Choroid plexus epithelial cell (primary cell): ENCODE data around the gene GARNL3.

Experiments
- DNase-seq: peaks from one replicate; pipeline ENCODE4 v3.0.0-alpha.2; 2010; ENCODE audit warnings: low read depth
- H3K4me3 ChIP-seq: 2 replicates; pipeline ENCODE4 v1.5.1; 2011; ENCODE audit warnings: low read depth, mild to moderate bottlenecking, control low read depth, low read length, moderate library complexity
- TF ChIP-seq, protein P1 (sequence below): conservative IDR thresholded peaks from 2 replicates; pipeline ENCODE4 v1.5.1; 2011; ENCODE audit warnings: low read depth, mild to moderate bottlenecking, control low read depth, inconsistent platforms, low read length, moderate library complexity

The GARNL3 gene

DNA sequence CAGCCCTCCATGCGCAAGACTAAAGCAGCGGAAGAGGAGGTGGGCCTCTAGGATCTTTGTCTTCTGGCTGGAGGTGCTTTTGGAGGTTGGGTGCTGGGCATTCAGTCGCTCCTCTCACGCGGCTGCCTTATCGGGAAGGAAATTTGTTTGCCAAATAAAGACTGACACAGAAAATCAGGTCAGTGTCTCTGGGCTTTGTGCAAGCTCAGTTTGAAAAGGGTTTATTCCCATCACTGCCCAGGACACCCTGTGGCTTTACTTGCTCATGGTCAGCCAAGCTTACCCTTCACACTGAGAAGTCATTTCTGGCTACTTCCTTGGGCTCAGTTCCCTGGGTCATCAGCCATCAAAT, 142.9 kb downstream of the GARNL3 start:
- no peak overlapping the region for H3K4me3 ChIP-seq
- no peak for DNase-seq
- TF ChIP-seq, protein P1, sequence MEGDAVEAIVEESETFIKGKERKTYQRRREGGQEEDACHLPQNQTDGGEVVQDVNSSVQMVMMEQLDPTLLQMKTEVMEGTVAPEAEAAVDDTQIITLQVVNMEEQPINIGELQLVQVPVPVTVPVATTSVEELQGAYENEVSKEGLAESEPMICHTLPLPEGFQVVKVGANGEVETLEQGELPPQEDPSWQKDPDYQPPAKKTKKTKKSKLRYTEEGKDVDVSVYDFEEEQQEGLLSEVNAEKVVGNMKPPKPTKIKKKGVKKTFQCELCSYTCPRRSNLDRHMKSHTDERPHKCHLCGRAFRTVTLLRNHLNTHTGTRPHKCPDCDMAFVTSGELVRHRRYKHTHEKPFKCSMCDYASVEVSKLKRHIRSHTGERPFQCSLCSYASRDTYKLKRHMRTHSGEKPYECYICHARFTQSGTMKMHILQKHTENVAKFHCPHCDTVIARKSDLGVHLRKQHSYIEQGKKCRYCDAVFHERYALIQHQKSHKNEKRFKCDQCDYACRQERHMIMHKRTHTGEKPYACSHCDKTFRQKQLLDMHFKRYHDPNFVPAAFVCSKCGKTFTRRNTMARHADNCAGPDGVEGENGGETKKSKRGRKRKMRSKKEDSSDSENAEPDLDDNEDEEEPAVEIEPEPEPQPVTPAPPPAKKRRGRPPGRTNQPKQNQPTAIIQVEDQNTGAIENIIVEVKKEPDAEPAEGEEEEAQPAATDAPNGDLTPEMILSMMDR = no peak

DNA sequence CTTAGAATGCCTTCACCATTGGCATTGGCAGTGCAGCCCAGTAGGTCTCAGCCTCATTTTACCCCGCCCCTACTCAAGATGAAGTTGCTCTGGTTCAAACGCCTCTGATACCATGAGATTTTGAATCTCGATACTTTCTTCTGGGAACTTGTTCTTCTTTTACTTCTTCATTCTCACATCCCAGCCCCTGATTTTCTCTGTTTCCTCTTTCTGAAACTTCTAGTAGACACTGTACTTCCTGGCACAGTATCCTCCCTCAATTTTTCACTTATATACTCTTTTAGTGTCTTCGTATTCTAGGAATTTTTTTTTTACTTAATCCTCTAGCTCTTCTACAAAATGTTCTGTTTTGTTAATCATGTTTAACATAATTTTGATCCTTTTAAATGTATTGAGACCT, 146.5 kb downstream of the GARNL3 start:
- H3K4me3 ChIP-seq = no peak overlapping the region
- no peak for DNase-seq
- TF ChIP-seq, protein P1 = no peak

DNA sequence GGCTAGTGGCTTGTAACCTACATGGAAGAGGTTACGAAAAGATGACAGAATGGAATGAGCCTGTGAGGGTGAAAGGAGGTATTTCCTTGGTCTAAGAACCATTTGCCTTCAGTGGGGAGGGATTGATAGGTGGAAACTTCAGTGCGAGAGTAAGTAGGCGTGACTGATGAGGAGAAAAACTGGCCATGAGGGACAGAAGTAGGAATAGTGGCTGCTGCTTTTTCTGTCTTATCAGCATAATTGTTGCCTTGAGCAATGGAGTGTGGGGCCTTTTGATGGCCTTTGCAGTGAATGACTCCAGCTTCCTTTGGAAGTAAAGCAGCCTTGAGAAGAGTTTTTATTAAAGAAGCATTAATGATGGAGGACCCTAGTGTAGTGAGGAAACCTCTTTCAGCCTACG, 150.6 kb downstream of the GARNL3 start:
- TF ChIP-seq, protein P1 = no peak
- DNase-seq = no peak
- no peak overlapping the region for H3K4me3 ChIP-seq

DNA sequence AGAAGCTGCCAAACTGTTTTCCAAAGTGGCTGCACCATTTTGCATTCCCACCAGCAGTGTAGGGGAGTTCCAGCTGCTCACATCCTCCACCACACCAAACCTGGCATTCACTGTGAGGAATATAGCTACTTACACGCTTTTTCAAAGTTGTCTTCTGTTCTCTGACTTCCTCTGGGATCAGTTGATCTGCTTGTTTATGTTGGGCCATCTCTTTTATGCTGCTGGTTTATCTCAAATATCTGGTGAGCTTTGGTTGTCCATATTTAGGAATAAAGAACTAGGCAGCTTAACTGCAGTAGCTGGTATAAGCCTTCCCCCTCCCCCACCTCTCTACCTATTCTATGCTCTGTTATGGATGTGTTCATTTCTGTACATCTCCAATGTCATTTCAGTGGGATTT, 151.1 kb downstream of the GARNL3 start:
- TF ChIP-seq, protein P1 = no peak
- no peak for DNase-seq
- H3K4me3 ChIP-seq = no peak overlapping the region

DNA sequence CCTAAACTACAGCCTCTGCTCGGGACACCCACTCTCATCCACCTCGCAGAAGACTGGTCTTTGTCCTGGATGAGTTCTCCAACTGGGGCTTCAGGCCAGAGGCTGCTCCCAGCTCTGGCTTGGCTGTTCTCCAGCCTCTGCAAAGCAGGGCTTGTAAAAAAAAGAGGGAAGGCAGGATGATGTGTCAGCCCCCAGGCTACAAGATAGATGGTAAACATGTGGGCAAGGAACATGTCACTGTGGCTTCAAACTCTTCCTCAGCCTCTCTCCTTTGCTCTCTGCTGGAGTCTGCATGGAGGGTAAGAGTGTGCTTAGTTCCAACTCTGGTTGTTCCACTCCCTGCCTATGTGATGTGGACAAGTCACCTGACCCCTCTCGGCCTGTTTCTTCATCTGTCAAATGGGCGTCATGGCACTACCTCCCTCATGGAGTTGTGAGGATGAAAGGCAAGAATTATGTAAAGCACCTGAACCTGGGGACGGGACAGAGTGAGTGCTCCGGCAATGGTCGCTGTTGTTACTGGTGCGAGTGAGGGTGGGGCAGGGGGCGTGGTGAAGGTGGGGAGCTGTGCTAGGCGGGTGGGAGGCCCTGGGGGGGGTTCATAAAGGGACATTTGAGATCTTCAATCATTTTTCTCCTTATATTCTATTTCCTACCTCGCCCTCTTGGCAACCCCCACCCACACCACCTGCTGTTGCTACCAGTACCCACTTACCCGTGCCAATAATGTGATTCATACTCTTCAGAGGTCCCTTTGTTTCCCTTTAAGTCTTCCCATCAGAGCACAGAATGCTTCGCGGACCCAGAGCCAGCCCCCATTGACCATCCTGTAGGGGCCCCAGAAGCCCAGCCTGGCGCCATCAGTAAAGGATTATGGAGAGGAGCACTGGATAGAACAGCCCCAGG, 152.8 kb downstream of the GARNL3 start:
- DNase-seq = no peak
- no peak overlapping the region for H3K4me3 ChIP-seq
- TF ChIP-seq, protein P1 = no peak

DNA sequence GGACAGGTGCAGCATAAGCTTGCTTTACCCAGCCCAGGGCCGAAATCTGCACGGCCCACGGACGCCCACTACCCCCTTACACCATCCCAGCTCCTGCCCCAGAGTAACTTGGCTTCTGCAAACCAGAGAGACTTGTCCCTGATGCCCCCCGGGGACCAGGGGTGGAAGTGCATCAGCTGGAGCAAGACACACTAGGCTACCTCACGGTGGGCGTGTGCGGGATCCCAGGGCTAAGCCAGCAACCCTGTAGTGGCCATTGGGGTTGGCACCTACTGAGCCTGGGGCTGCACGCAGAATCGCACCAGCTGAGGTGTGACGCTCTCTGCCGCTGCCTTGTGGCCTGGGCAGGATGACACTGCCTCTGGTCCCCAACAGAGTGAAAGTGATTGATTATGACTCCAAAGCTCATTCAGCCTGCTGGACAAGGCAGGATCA, 153.5 kb downstream of the GARNL3 start:
- DNase-seq = peak; percentile 33

More for the DNA sequence above, 153.5 kb downstream of the GARNL3 start:
- TF ChIP-seq, protein P1 = peak; percentile 43
- no peak overlapping the region for H3K4me3 ChIP-seq
